Osteocyte (in vitro differentiated cells): ENCODE measurements around the gene LGI4. TPM values are rescaled to one million over a fixed set of nuclear protein-coding genes. Genes with fewer than 3 reads are reported as not detected.

Experiments
- DNase-seq: peaks from one replicate; pipeline ENCODE4 v3.0.0; 2021; ENCODE audit warnings: mixed read lengths; ENCODE audit not compliant: unreplicated experiment; ENCODE audit errors: extremely low spot score
- H3K27ac Mint-ChIP-seq: one replicate; pipeline ENCODE4 v1.8.0; 2021; ENCODE audit warnings: mild to moderate bottlenecking, mixed read lengths; ENCODE audit not compliant: unreplicated experiment
- H3K27me3 Mint-ChIP-seq: one replicate; pipeline ENCODE4 v1.8.0; 2021; ENCODE audit warnings: mixed read lengths; ENCODE audit not compliant: unreplicated experiment
- H3K36me3 Mint-ChIP-seq: one replicate; pipeline ENCODE4 v1.8.0; 2021; ENCODE audit warnings: mixed read lengths; ENCODE audit not compliant: unreplicated experiment
- H3K4me1 Mint-ChIP-seq: one replicate; pipeline ENCODE4 v1.8.0; 2021; ENCODE audit warnings: mixed read lengths; ENCODE audit not compliant: unreplicated experiment
- H3K4me3 Mint-ChIP-seq: one replicate; pipeline ENCODE4 v1.8.0; 2021; ENCODE audit warnings: mild to moderate bottlenecking, moderate library complexity, mixed read lengths; ENCODE audit not compliant: unreplicated experiment
- H3K9me3 Mint-ChIP-seq: one replicate; pipeline ENCODE4 v1.8.0; 2021; ENCODE audit warnings: mixed read lengths; ENCODE audit not compliant: unreplicated experiment
- CTCF ChIP-seq: fragments of 200-600 bp; sonication (generic); IDR thresholded peaks from 2 replicates; pipeline ENCODE4 v1.5.0; 2021; ENCODE audit warnings: antibody characterized with exemption, mild to moderate bottlenecking, moderate library complexity
- total RNA-seq: library from RNA; stranded (reverse); gene quantifications from 2 replicates; pipeline ENCODE4 v1.2.1, GENCODE V29; 2021

Gene LGI4
- total RNA-seq, 1 donor from 2014 or later, result 0.32 TPM

GRCh38 chr19:35150445-35150844, 15.6 kb upstream of the LGI4 start:
- no peaks in the 10 kb centered on the region for H3K36me3 Mint-ChIP-seq
- H3K27ac Mint-ChIP-seq, result no peak overlapping the region
- no peak overlapping the region for H3K4me3 Mint-ChIP-seq
- DNase-seq, result no peak
- no peaks in the 10 kb centered on the region for H3K27me3 Mint-ChIP-seq
- no peak for TF ChIP-seq CTCF
- no peaks in the 10 kb centered on the region for H3K9me3 Mint-ChIP-seq
- H3K4me1 Mint-ChIP-seq, result peaks cover 50% of the 10 kb centered on the region

GRCh38 chr19:35149463-35149862, 14.6 kb upstream of the LGI4 start:
- H3K4me1 Mint-ChIP-seq, result peaks cover 44% of the 10 kb centered on the region
- no peak overlapping the region for H3K4me3 Mint-ChIP-seq
- no peak overlapping the region for H3K27ac Mint-ChIP-seq
- no peak for TF ChIP-seq CTCF
- H3K36me3 Mint-ChIP-seq, result no peaks in the 10 kb centered on the region
- H3K27me3 Mint-ChIP-seq, result peaks cover 2% of the 10 kb centered on the region
- DNase-seq, result no peak
- H3K9me3 Mint-ChIP-seq, result no peaks in the 10 kb centered on the region

GRCh38 chr19:35146746-35147459, 12.0 kb upstream of the LGI4 start:
- Mint-ChIP-seq H3K36me3 (no peaks in the 10 kb centered on the region), H3K9me3 (no peaks in the 10 kb centered on the region), H3K4me1 (peaks cover 36% of the 10 kb centered on the region), H3K27me3 (peaks cover 13% of the 10 kb centered on the region), H3K27ac (no peak overlapping the region), H3K4me3 (no peak overlapping the region)
- no peak for DNase-seq
- no peak for TF ChIP-seq CTCF

DNA sequence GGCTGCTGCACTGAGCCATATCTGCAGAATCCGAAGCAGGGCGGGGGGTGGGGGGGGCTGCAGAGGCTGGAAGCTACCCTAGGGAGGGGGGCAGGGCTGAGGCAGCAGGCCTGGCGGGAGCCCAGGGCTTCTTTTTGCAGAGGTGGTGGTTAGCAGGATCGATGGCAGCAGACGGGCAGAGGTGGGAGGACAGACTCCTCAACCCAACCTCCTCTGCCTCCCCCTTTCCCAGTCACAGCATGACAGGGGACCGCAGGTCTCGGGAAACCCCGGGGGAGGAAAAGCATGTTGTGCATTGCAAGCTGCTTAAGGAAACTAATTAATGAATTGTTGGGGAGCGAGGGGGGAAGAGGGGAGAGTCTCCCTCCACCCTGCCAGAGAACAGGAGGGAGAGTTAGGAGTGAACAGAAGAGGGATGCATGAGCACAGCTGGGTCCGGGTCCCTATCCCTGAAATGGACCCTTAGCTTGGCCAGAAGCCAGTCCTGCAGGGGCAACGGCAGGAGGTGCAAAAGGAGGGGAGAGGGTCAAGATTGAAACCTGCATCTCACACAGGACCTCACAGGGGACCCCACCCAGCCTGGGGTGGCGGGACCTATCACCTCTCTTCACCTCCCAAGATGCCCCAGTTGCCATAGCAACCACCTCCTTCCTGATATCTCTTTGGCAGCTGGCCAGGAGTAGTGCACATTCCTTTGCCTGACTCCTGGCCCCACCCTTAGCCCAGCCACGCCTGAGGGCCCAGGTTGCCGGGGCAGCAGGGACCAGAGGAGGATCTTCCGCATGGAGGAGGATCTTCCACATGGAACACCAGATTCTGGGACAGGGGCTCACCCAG, 10.0 kb upstream of the LGI4 start:
- Mint-ChIP-seq H3K4me3 (no peak overlapping the region), H3K4me1 (peaks cover 39% of the 10 kb centered on the region), H3K27me3 (peaks cover 21% of the 10 kb centered on the region), H3K9me3 (no peaks in the 10 kb centered on the region), H3K36me3 (no peaks in the 10 kb centered on the region), H3K27ac (no peak overlapping the region)
- no peak for TF ChIP-seq CTCF
- DNase-seq, result no peak

GRCh38 chr19:35144259-35144599, 9.4 kb upstream of the LGI4 start:
- TF ChIP-seq CTCF, result no peak
- Mint-ChIP-seq H3K4me1 (peaks cover 39% of the 10 kb centered on the region), H3K27ac (no peak overlapping the region), H3K4me3 (no peak overlapping the region), H3K27me3 (peaks cover 21% of the 10 kb centered on the region), H3K36me3 (no peaks in the 10 kb centered on the region), H3K9me3 (no peaks in the 10 kb centered on the region)
- no peak for DNase-seq
